Mesothelial cell of epicardium (in vitro differentiated cells): ENCODE measurements around the gene RGMA. TPM values are rescaled to one million over a fixed set of nuclear protein-coding genes. Genes with fewer than 3 reads are reported as not detected.
A peak's percentile ranks its signal among the peaks of the same experiment; 100 is the strongest.

Source experiments
- DNase-seq, 2 experiments: peaks; one replicate each; pipeline ENCODE4 v3.0.0; 2021; ENCODE audit warnings: low spot score in 2 of 2; ENCODE audit not compliant: unreplicated experiment in 2 of 2
- H3K27ac Mint-ChIP-seq: 2 replicates; pipeline ENCODE4 v1.8.0; 2021; ENCODE audit warnings: mixed read lengths
- H3K27me3 Mint-ChIP-seq: 2 replicates; pipeline ENCODE4 v1.8.0; 2021; ENCODE audit warnings: low read depth, mixed read lengths
- H3K36me3 Mint-ChIP-seq: 2 replicates; pipeline ENCODE4 v1.8.0; 2021; ENCODE audit warnings: mixed read lengths
- H3K4me1 Mint-ChIP-seq: 2 replicates; pipeline ENCODE4 v1.8.0; 2021; ENCODE audit warnings: mixed read lengths
- H3K4me3 Mint-ChIP-seq: 2 replicates; pipeline ENCODE4 v1.8.0; 2021; ENCODE audit warnings: mild to moderate bottlenecking, moderate library complexity, mixed read lengths
- H3K9me3 Mint-ChIP-seq: 2 replicates; pipeline ENCODE4 v1.8.0; 2021; ENCODE audit warnings: mixed read lengths
- CTCF ChIP-seq: fragments of 200-600 bp; sonication (generic); IDR thresholded peaks from one replicate; pipeline ENCODE4 v1.5.0; 2021; ENCODE audit warnings: antibody characterized with exemption; ENCODE audit not compliant: unreplicated experiment
- total RNA-seq: library from RNA; stranded (reverse); gene quantifications from 3 replicates; pipeline ENCODE4 v1.2.1, GENCODE V29; 2021

Gene RGMA
- total RNA-seq, 1 donor from 2014 or later: 26.1 TPM

GRCh38 chr15:93029836-93030429, 59.1 kb downstream of the RGMA start:
- Mint-ChIP-seq H3K27ac (no peak overlapping the region), H3K4me1 (peaks cover 8% of the 10 kb centered on the region), H3K27me3 (no peaks in the 10 kb centered on the region), H3K9me3 (no peaks in the 10 kb centered on the region), H3K4me3 (no peak overlapping the region), H3K36me3 (peaks cover 2% of the 10 kb centered on the region)
- TF ChIP-seq CTCF: no peak
- no peak for DNase-seq

- no peaks in the 10 kb centered on the region for H3K27me3 Mint-ChIP-seq
- TF ChIP-seq CTCF: no peak
- H3K36me3 Mint-ChIP-seq: peaks cover 7% of the 10 kb centered on the region
- no peak overlapping the region for H3K27ac Mint-ChIP-seq
- no peaks in the 10 kb centered on the region for H3K9me3 Mint-ChIP-seq
- no peak for DNase-seq
- no peak overlapping the region for H3K4me3 Mint-ChIP-seq
- H3K4me1 Mint-ChIP-seq: peaks cover 8% of the 10 kb centered on the region
These were observed 59.7 kb downstream of the RGMA start for GRCh38 chr15:93029214-93029835.

GRCh38 chr15:93028632-93029213, 60.3 kb downstream of the RGMA start:
- H3K4me3 Mint-ChIP-seq: no peak overlapping the region
- no peak for DNase-seq
- peaks cover 11% of the 10 kb centered on the region for H3K36me3 Mint-ChIP-seq
- H3K9me3 Mint-ChIP-seq: no peaks in the 10 kb centered on the region
- no peaks in the 10 kb centered on the region for H3K27me3 Mint-ChIP-seq
- peaks cover 8% of the 10 kb centered on the region for H3K4me1 Mint-ChIP-seq
- peak overlapping the region; percentile 64 for H3K27ac Mint-ChIP-seq
- no peak for TF ChIP-seq CTCF

GRCh38 chr15:93028111-93028631, 60.8 kb downstream of the RGMA start:
- H3K4me1 Mint-ChIP-seq: peaks cover 8% of the 10 kb centered on the region
- no peaks in the 10 kb centered on the region for H3K9me3 Mint-ChIP-seq
- no peak overlapping the region for H3K4me3 Mint-ChIP-seq
- no peaks in the 10 kb centered on the region for H3K27me3 Mint-ChIP-seq
- TF ChIP-seq CTCF: no peak
- H3K36me3 Mint-ChIP-seq: peaks cover 17% of the 10 kb centered on the region
- H3K27ac Mint-ChIP-seq: peak overlapping the region; percentile 64
- no peak for DNase-seq

GRCh38 chr15:93027413-93027812, 61.6 kb downstream of the RGMA start:
- no peak for TF ChIP-seq CTCF
- DNase-seq: no peak
- peaks cover 8% of the 10 kb centered on the region for H3K4me1 Mint-ChIP-seq
- no peak overlapping the region for H3K27ac Mint-ChIP-seq
- peaks cover 24% of the 10 kb centered on the region for H3K36me3 Mint-ChIP-seq
- H3K9me3 Mint-ChIP-seq: no peaks in the 10 kb centered on the region
- no peak overlapping the region for H3K4me3 Mint-ChIP-seq
- H3K27me3 Mint-ChIP-seq: no peaks in the 10 kb centered on the region
